CD4-positive, CD25-positive, alpha-beta regulatory T cell (primary cell): ENCODE results near the gene AFAP1L2. TPM values are rescaled to one million over a fixed set of nuclear protein-coding genes. Genes with fewer than 3 reads are reported as not detected.
A peak's percentile ranks its signal among the peaks of the same experiment; 100 is the strongest.

Experiments used
- ATAC-seq, 2 donors: fragments of 150-1000 bp; cut with Tn5 transposase; one replicate each; pipeline ENCODE4 v1.10.0; 2021; ENCODE audit warnings: low read depth in 2 of 2, moderate number of reproducible peaks in 2 of 2, moderate library complexity in 1 of 2
- DNase-seq, 3 donors: peaks; one replicate each; pipeline versions ENCODE4 v3.0.0 to v3.0.0-alpha.2; 2012 to 2022; ENCODE audit warnings: mixed read lengths in 1 of 3
- H3K27ac ChIP-seq: one replicate; pipeline ENCODE4 v1.7.0; 2013; ENCODE audit warnings: mild to moderate bottlenecking, low read length; ENCODE audit not compliant: insufficient read depth, poor library complexity, severe bottlenecking
- H3K27me3 ChIP-seq: one replicate; pipeline ENCODE4 v1.7.0; 2013; ENCODE audit warnings: low read length; ENCODE audit not compliant: control insufficient read depth, insufficient read depth
- H3K36me3 ChIP-seq: one replicate; pipeline ENCODE4 v1.7.0; 2013; ENCODE audit warnings: mild to moderate bottlenecking, low read length, moderate library complexity; ENCODE audit not compliant: control insufficient read depth, insufficient read depth
- H3K4me1 ChIP-seq: 2 replicates; pipeline ENCODE4 v1.7.0; 2013; ENCODE audit warnings: mild to moderate bottlenecking, low read length; ENCODE audit not compliant: insufficient read depth, control insufficient read depth, poor library complexity, severe bottlenecking
- H3K4me3 ChIP-seq: one replicate; pipeline ENCODE4 v1.7.0; 2013; ENCODE audit warnings: low read depth, mild to moderate bottlenecking, low read length, moderate library complexity
- H3K9me3 ChIP-seq, 2 experiments: 1 replicate in 1 of 2; 2 replicates in 1 of 2; pipeline ENCODE4 v1.7.0; 2013; ENCODE audit warnings: low read length in 2 of 2, mild to moderate bottlenecking in 1 of 2, moderate library complexity in 1 of 2; ENCODE audit not compliant: control insufficient read depth in 2 of 2
- H3K27ac Mint-ChIP-seq, 3 donors: one replicate each; pipeline ENCODE4 v1.8.0; 2020 to 2022; ENCODE audit warnings: mild to moderate bottlenecking in 3 of 3, mixed read lengths in 3 of 3, moderate library complexity in 2 of 3
- H3K27me3 Mint-ChIP-seq: one replicate; pipeline ENCODE4 v1.8.0; 2022; ENCODE audit warnings: mild to moderate bottlenecking, mixed read lengths
- H3K36me3 Mint-ChIP-seq: one replicate; pipeline ENCODE4 v1.8.0; 2020; ENCODE audit warnings: mixed read lengths
- H3K4me1 Mint-ChIP-seq, 4 donors: one replicate each; pipeline ENCODE4 v1.8.0; 2020 to 2022; ENCODE audit warnings: mixed read lengths in 4 of 4, mild to moderate bottlenecking in 1 of 4
- H3K4me3 Mint-ChIP-seq, 4 donors: one replicate each; pipeline ENCODE4 v1.8.0; 2020 to 2022; ENCODE audit warnings: mild to moderate bottlenecking in 4 of 4, mixed read lengths in 4 of 4, moderate library complexity in 3 of 4
- H3K9me3 Mint-ChIP-seq, 7 donors: one replicate each; pipeline ENCODE4 v1.8.0; 2020 to 2022; ENCODE audit warnings: mixed read lengths in 7 of 7, mild to moderate bottlenecking in 3 of 7, moderate library complexity in 2 of 7
- polyA plus RNA-seq, 4 donors: library from polyadenylated mRNA; unstranded; fragments of 300-500 nt; fragmentation: Illumina TruSeq; gene quantifications; one replicate each; pipeline ENCODE4 v1.2.3, GENCODE V29; 2021
- total RNA-seq: library from RNA; stranded (reverse); gene quantifications from one replicate; pipeline ENCODE4 v1.2.3, GENCODE V29; 2022

The AFAP1L2 gene
- total and polyA plus RNA-seq, 5 donors from 2014 or later, result 1.1 to 4.6 (median 3.0) TPM

- Histone ChIP-seq H3K27me3 (peaks cover 4% of the 10 kb centered on the region), H3K4me1 (no peaks in the 10 kb centered on the region), H3K9me3 (no peaks in the 10 kb centered on the region), H3K36me3 (no peaks in the 10 kb centered on the region), H3K4me3 (no peak overlapping the region), H3K27ac (no peak overlapping the region)
- no peaks in the 10 kb centered on the region for H3K4me1 Mint-ChIP-seq
- DNase-seq (no peak), ATAC-seq (no peak)
- no peaks in the 10 kb centered on the region for H3K9me3 Mint-ChIP-seq
- H3K4me3 Mint-ChIP-seq, result no peak overlapping the region
- H3K36me3 Mint-ChIP-seq, result no peaks in the 10 kb centered on the region
- peaks cover 21% of the 10 kb centered on the region for H3K27me3 Mint-ChIP-seq
- no peak overlapping the region for H3K27ac Mint-ChIP-seq
Observed at GRCh38 chr10:114276671-114277070, 127.6 kb downstream of the AFAP1L2 start.

- Histone ChIP-seq H3K9me3 (no peaks in the 10 kb centered on the region), H3K27ac (no peak overlapping the region), H3K4me1 (no peaks in the 10 kb centered on the region), H3K4me3 (no peak overlapping the region), H3K27me3 (peaks cover 6% of the 10 kb centered on the region), H3K36me3 (no peaks in the 10 kb centered on the region)
- Mint-ChIP-seq H3K27me3 (peaks cover 21% of the 10 kb centered on the region), H3K9me3 (no peaks in the 10 kb centered on the region), H3K27ac (no peak overlapping the region), H3K4me1 (no peaks in the 10 kb centered on the region), H3K36me3 (no peaks in the 10 kb centered on the region), H3K4me3 (no peak overlapping the region)
- ATAC-seq (no peak), DNase-seq (no peak)
Observed at GRCh38 chr10:114276066-114276465, 128.2 kb downstream of the AFAP1L2 start.

- no peak overlapping the region for H3K4me3 ChIP-seq
- no peaks in the 10 kb centered on the region for H3K36me3 ChIP-seq
- H3K4me1 Mint-ChIP-seq, result no peaks in the 10 kb centered on the region
- peaks cover 22% of the 10 kb centered on the region for H3K27me3 Mint-ChIP-seq
- H3K36me3 Mint-ChIP-seq, result no peaks in the 10 kb centered on the region
- H3K4me3 Mint-ChIP-seq, result no peak overlapping the region
- H3K4me1 ChIP-seq, result no peaks in the 10 kb centered on the region
- no peaks in the 10 kb centered on the region for H3K9me3 Mint-ChIP-seq
- peak overlapping the region in 1 of 3 donors; percentile 56 for H3K27ac Mint-ChIP-seq
- H3K9me3 ChIP-seq, result no peaks in the 10 kb centered on the region
- DNase-seq (no peak), ATAC-seq (no peak)
- peaks cover 6% of the 10 kb centered on the region for H3K27me3 ChIP-seq
- H3K27ac ChIP-seq, result no peak overlapping the region
Observed at GRCh38 chr10:114274616-114275453, 129.5 kb downstream of the AFAP1L2 start.

- no peaks in the 10 kb centered on the region for H3K4me1 ChIP-seq
- Mint-ChIP-seq H3K4me1 (no peaks in the 10 kb centered on the region), H3K4me3 (no peak overlapping the region), H3K27me3 (peaks cover 19% of the 10 kb centered on the region), H3K9me3 (no peaks in the 10 kb centered on the region), H3K27ac (peak overlapping the region in 1 of 3 donors; percentile 39), H3K36me3 (no peaks in the 10 kb centered on the region)
- DNase-seq (no peak), ATAC-seq (no peak)
- H3K27ac ChIP-seq, result no peak overlapping the region
- no peaks in the 10 kb centered on the region for H3K9me3 ChIP-seq
- no peaks in the 10 kb centered on the region for H3K36me3 ChIP-seq
- H3K4me3 ChIP-seq, result no peak overlapping the region
- peaks cover 6% of the 10 kb centered on the region for H3K27me3 ChIP-seq
Observed at GRCh38 chr10:114273910-114274309, 130.4 kb downstream of the AFAP1L2 start.

- DNase-seq (no peak), ATAC-seq (no peak)
- no peaks in the 10 kb centered on the region for H3K9me3 ChIP-seq
- H3K9me3 Mint-ChIP-seq, result no peaks in the 10 kb centered on the region
- H3K27ac ChIP-seq, result no peak overlapping the region
- H3K4me3 Mint-ChIP-seq, result no peak overlapping the region
- no peaks in the 10 kb centered on the region for H3K36me3 ChIP-seq
- H3K4me3 ChIP-seq, result no peak overlapping the region
- H3K4me1 ChIP-seq, result no peaks in the 10 kb centered on the region
- no peaks in the 10 kb centered on the region for H3K4me1 Mint-ChIP-seq
- peak overlapping the region in 1 of 3 donors; percentile 38 for H3K27ac Mint-ChIP-seq
- H3K27me3 ChIP-seq, result peaks cover 6% of the 10 kb centered on the region
- peaks cover 19% of the 10 kb centered on the region for H3K27me3 Mint-ChIP-seq
- no peaks in the 10 kb centered on the region for H3K36me3 Mint-ChIP-seq
Observed at GRCh38 chr10:114272696-114273095, 131.6 kb downstream of the AFAP1L2 start.

GRCh38 chr10:114271779-114272167, 132.5 kb downstream of the AFAP1L2 start:
- Histone ChIP-seq H3K27ac (no peak overlapping the region), H3K4me3 (no peak overlapping the region), H3K4me1 (no peaks in the 10 kb centered on the region), H3K27me3 (peaks cover 6% of the 10 kb centered on the region), H3K9me3 (no peaks in the 10 kb centered on the region), H3K36me3 (no peaks in the 10 kb centered on the region)
- H3K4me1 Mint-ChIP-seq, result no peaks in the 10 kb centered on the region
- ATAC-seq (no peak), DNase-seq (no peak)
- H3K4me3 Mint-ChIP-seq, result no peak overlapping the region
- peaks cover 19% of the 10 kb centered on the region for H3K27me3 Mint-ChIP-seq
- no peak overlapping the region for H3K27ac Mint-ChIP-seq
- no peaks in the 10 kb centered on the region for H3K9me3 Mint-ChIP-seq
- no peaks in the 10 kb centered on the region for H3K36me3 Mint-ChIP-seq

GRCh38 chr10:114271075-114271778, 133.1 kb downstream of the AFAP1L2 start:
- Mint-ChIP-seq H3K27ac (no peak overlapping the region), H3K27me3 (peaks cover 19% of the 10 kb centered on the region), H3K9me3 (no peaks in the 10 kb centered on the region), H3K36me3 (no peaks in the 10 kb centered on the region), H3K4me3 (no peak overlapping the region), H3K4me1 (no peaks in the 10 kb centered on the region)
- ATAC-seq, result no peak
- H3K27ac ChIP-seq, result no peak overlapping the region
- H3K27me3 ChIP-seq, result peaks cover 6% of the 10 kb centered on the region
- H3K36me3 ChIP-seq, result no peaks in the 10 kb centered on the region
- no peaks in the 10 kb centered on the region for H3K4me1 ChIP-seq
- no peak for DNase-seq
- H3K9me3 ChIP-seq, result no peaks in the 10 kb centered on the region
- no peak overlapping the region for H3K4me3 ChIP-seq
